OCI-LY7 (cell line): Measurements from ENCODE around the gene LRRK1. TPM values are rescaled to one million over a fixed set of nuclear protein-coding genes. Genes with fewer than 3 reads are reported as not detected.

Source experiments
- BruUV-seq: library from RNA; stranded (reverse); fragments of 400-500 nt; replicated peaks from 2 replicates; lab custom pipeline; 2021; lab: Mats Ljungman, UMichigan
- CTCF ChIA-PET: fragments of 300-600 bp; sonication (Branson Sonifier 250); formaldehyde crosslinking; loops from one replicate; lab custom pipeline; 2022; ENCODE audit warnings: antibody characterized with exemption; ENCODE audit not compliant: unreplicated experiment; lab: Charles Lee
- POLR2A ChIA-PET: fragments of 300-600 bp; sonication (Branson Sonifier 250); formaldehyde crosslinking; loops from one replicate; lab custom pipeline; 2022; ENCODE audit warnings: antibody characterized with exemption; lab: Charles Lee
- DNase-seq: peaks from one replicate; pipeline ENCODE4 v3.0.0-alpha.2; 2015; ENCODE audit warnings: low spot score
- H2AFZ ChIP-seq: fragments of 200-600 bp; sonication (generic), shearing (Covaris generic); 2 replicates; pipeline ENCODE4 v1.6.1; 2014; ENCODE audit warnings: mild to moderate bottlenecking, antibody characterized with exemption, low read length, moderate library complexity
- H3K27ac ChIP-seq: fragments of 200-600 bp; sonication (generic); 2 replicates; pipeline ENCODE4 v1.5.1; 2014; ENCODE audit warnings: mixed run types, low read depth, mild to moderate bottlenecking, moderate library complexity, low read length, inconsistent platforms; ENCODE audit not compliant: poor library complexity, severe bottlenecking
- H3K36me3 ChIP-seq: fragments of 200-600 bp; sonication (generic); 2 replicates; pipeline ENCODE4 v1.6.1; 2014; ENCODE audit warnings: mild to moderate bottlenecking, antibody characterized with exemption, low read length, moderate library complexity, mixed read lengths; ENCODE audit not compliant: insufficient read depth
- H3K4me1 ChIP-seq: fragments of 200-600 bp; sonication (generic); 2 replicates; pipeline ENCODE4 v1.5.1; 2014; ENCODE audit warnings: mild to moderate bottlenecking, low read length; ENCODE audit not compliant: insufficient read depth, poor library complexity, severe bottlenecking
- H3K4me2 ChIP-seq: fragments of 200-600 bp; sonication (generic); 2 replicates; pipeline ENCODE4 v1.6.1; 2014; ENCODE audit warnings: mild to moderate bottlenecking, low read length
- H3K4me3 ChIP-seq: fragments of 200-600 bp; sonication (generic); 2 replicates; pipeline ENCODE4 v1.5.1; 2014; ENCODE audit warnings: mild to moderate bottlenecking, low read depth, low read length; ENCODE audit not compliant: poor library complexity, severe bottlenecking
- H3K79me2 ChIP-seq: fragments of 200-600 bp; sonication (generic); 2 replicates; pipeline ENCODE4 v1.6.1; 2016; ENCODE audit warnings: low read depth, mild to moderate bottlenecking, low read length, moderate library complexity, mixed read lengths; ENCODE audit not compliant: insufficient read depth
- H3K9me2 ChIP-seq: fragments of 200-600 bp; sonication (generic); 2 replicates; pipeline ENCODE4 v1.6.1; 2016; ENCODE audit warnings: mild to moderate bottlenecking, low read length, mixed read lengths; ENCODE audit not compliant: insufficient read depth
- H3K9me3 ChIP-seq: fragments of 200-600 bp; sonication (generic); 2 replicates; pipeline ENCODE4 v1.6.1; 2014; ENCODE audit warnings: mild to moderate bottlenecking, mixed run types, low read length, mixed read lengths
- H4K20me1 ChIP-seq: fragments of 200-600 bp; sonication (generic); 2 replicates; pipeline ENCODE4 v1.6.1; 2014; ENCODE audit warnings: mild to moderate bottlenecking, antibody characterized with exemption, low read length, moderate library complexity, mixed read lengths; ENCODE audit not compliant: insufficient read depth
- EZH2phosphoT487 ChIP-seq: fragments of 200-600 bp; sonication (generic); IDR thresholded peaks from 2 replicates; pipeline ENCODE4 v1.6.1; 2018; ENCODE audit warnings: low read depth, borderline replicate concordance, mild to moderate bottlenecking, mixed run types, antibody characterized with exemption, low read length, moderate library complexity, mixed read lengths
- intact Hi-C: fragments of 100-400 bp; cut with micrococcal nuclease; formaldehyde crosslinking; loops from one replicate; pipeline ENCODE4 v1.10.0; 2022; ENCODE audit not compliant: unreplicated experiment
- total RNA-seq, 2 experiments: library from RNA; depleted of rRNA in 1 of 2; stranded (reverse); fragments of >200 nt in 1 of 2; shearing (Covaris generic) in 1 of 2; gene quantifications; 2 replicates each; pipeline ENCODE4 v1.2.3, GENCODE V29; 2014 to 2022
- TF ChIP-seq, protein P1 (sequence below): fragments of 200-600 bp; sonication (generic); conservative IDR thresholded peaks from 2 replicates; pipeline ENCODE4 v1.5.1; 2014; ENCODE audit warnings: mild to moderate bottlenecking, antibody characterized with exemption, low read length, moderate library complexity, mixed read lengths

The LRRK1 gene
- total RNA-seq, 2 experiments from 2014 or later, result 92.3 to 233 TPM

- H3K9me3 ChIP-seq, result no peaks in the 10 kb centered on the region
- no peak overlapping the region for H2AFZ ChIP-seq
- no peaks in the 10 kb centered on the region for H3K4me1 ChIP-seq
- no peak for TF ChIP-seq EZH2phosphoT487
- TF ChIP-seq, protein P1, sequence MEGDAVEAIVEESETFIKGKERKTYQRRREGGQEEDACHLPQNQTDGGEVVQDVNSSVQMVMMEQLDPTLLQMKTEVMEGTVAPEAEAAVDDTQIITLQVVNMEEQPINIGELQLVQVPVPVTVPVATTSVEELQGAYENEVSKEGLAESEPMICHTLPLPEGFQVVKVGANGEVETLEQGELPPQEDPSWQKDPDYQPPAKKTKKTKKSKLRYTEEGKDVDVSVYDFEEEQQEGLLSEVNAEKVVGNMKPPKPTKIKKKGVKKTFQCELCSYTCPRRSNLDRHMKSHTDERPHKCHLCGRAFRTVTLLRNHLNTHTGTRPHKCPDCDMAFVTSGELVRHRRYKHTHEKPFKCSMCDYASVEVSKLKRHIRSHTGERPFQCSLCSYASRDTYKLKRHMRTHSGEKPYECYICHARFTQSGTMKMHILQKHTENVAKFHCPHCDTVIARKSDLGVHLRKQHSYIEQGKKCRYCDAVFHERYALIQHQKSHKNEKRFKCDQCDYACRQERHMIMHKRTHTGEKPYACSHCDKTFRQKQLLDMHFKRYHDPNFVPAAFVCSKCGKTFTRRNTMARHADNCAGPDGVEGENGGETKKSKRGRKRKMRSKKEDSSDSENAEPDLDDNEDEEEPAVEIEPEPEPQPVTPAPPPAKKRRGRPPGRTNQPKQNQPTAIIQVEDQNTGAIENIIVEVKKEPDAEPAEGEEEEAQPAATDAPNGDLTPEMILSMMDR, result no peak
- H3K27ac ChIP-seq, result no peak overlapping the region
- no peak for DNase-seq
- H3K36me3 ChIP-seq, result no peaks in the 10 kb centered on the region
- H3K9me2 ChIP-seq, result no peaks in the 10 kb centered on the region
- H3K79me2 ChIP-seq, result no peaks in the 10 kb centered on the region
- POLR2A ChIA-PET, result no interaction called here
- H3K4me3 ChIP-seq, result no peak overlapping the region
- CTCF ChIA-PET, result interaction anchor here (0.6 kb wide), 1 partner anchor 35 kb away, joined by 3 read pairs; no protein-coding TSS in a partner anchor
- no peak overlapping the region for H3K4me2 ChIP-seq
- BruUV-seq, result no TSS peak
- no peaks in the 10 kb centered on the region for H4K20me1 ChIP-seq
- intact Hi-C loops, result no loop called here
These were observed 37.4 kb upstream of the LRRK1 start for GRCh38 chr15:100881573-100882336.

DNA sequence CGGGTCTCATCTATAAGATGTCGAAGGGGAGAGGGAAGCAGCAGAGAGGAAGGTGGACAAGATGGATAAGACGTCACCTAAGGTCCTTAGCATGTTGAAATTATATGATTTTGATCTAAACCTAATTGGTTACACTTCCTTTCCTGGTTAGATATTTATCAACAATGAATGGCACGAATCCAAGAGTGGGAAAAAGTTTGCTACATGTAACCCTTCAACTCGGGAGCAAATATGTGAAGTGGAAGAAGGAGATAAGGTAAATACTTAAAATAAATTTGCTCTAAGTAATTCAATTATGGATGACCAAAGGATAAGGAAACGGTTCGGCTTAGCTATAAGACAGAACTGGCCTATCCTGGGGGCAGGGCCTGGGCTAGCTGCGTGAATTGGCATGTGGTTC, 34.0 kb upstream of the LRRK1 start:
- no peak overlapping the region for H3K4me3 ChIP-seq
- no peak overlapping the region for H2AFZ ChIP-seq
- H4K20me1 ChIP-seq, result no peaks in the 10 kb centered on the region
- ChIA-PET POLR2A (no interaction called here), CTCF (no interaction called here)
- no peak for DNase-seq
- BruUV-seq, result no TSS peak
- intact Hi-C loops, result no loop called here
- H3K27ac ChIP-seq, result no peak overlapping the region
- no peaks in the 10 kb centered on the region for H3K9me3 ChIP-seq
- no peaks in the 10 kb centered on the region for H3K9me2 ChIP-seq
- H3K36me3 ChIP-seq, result no peaks in the 10 kb centered on the region
- no peaks in the 10 kb centered on the region for H3K79me2 ChIP-seq
- TF ChIP-seq EZH2phosphoT487, result no peak
- TF ChIP-seq, protein P1, result no peak
- H3K4me2 ChIP-seq, result no peak overlapping the region
- H3K4me1 ChIP-seq, result no peaks in the 10 kb centered on the region

DNA sequence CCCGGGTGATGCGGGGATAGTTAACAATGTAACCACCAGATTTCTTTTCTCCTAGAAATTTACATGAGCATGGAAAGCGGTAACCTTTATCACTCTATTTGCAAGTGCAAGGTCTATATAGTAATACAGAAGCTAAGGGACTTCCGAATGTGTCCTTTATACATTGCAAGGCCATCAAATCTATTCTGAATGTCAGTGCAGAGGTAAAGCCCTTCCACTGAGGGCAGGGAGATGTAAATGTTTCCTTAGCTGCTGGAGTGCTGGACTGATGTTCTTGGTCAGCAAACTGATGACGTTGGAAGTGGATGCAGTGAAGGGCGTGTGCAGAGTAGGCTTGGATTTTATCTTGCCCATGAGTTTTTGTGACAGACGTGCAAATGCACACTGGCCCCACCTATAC, 33.3 kb upstream of the LRRK1 start:
- no peak for TF ChIP-seq EZH2phosphoT487
- TF ChIP-seq, protein P1, result no peak
- Histone ChIP-seq H3K4me2 (no peak overlapping the region), H3K27ac (no peak overlapping the region), H2AFZ (no peak overlapping the region), H3K4me1 (no peaks in the 10 kb centered on the region), H3K9me3 (no peaks in the 10 kb centered on the region), H3K9me2 (no peaks in the 10 kb centered on the region), H3K4me3 (no peak overlapping the region), H3K79me2 (no peaks in the 10 kb centered on the region), H4K20me1 (no peaks in the 10 kb centered on the region), H3K36me3 (no peaks in the 10 kb centered on the region)
- BruUV-seq, result no TSS peak
- DNase-seq, result no peak
- CTCF ChIA-PET, result no interaction called here
- POLR2A ChIA-PET, result no interaction called here
- intact Hi-C loops, result no loop called here
